HL-60 (cell line): ENCODE measurements around the gene ELN.

Experiments
- DNase-seq, 2 experiments: peaks; one replicate each; pipeline ENCODE4 v3.0.0-alpha.2; 2010 to 2020; ENCODE audit warnings: low read depth in 1 of 2, low spot score in 1 of 2
- H3K27ac ChIP-seq: fragments of 250-450 bp; sonication (Bioruptor Pico); replicated peaks from 2 replicates; pipeline ENCODE4 v1.5.1; 2020; ENCODE audit warnings: mild to moderate bottlenecking, moderate library complexity
- H3K27me3 ChIP-seq: fragments of 250-450 bp; sonication (Bioruptor Pico); 2 replicates; pipeline ENCODE4 v1.5.1; 2021; ENCODE audit warnings: mild to moderate bottlenecking, moderate library complexity; ENCODE audit not compliant: insufficient read depth, poor library complexity, severe bottlenecking
- H3K4me3 ChIP-seq: replicated peaks from 2 replicates; pipeline ENCODE4 v1.5.1; 2011; ENCODE audit warnings: mild to moderate bottlenecking, control low read depth, low read length; ENCODE audit not compliant: insufficient read depth
- GABPA ChIP-seq: IDR thresholded peaks from 2 replicates; pipeline ENCODE4 v1.6.1; 2012; ENCODE audit warnings: low read depth
- POLR2AphosphoS5 ChIP-seq: IDR thresholded peaks from 2 replicates; pipeline ENCODE4 v1.6.1; 2012; ENCODE audit warnings: low read depth
- SPI1 ChIP-seq: IDR thresholded peaks from 2 replicates; pipeline ENCODE4 v1.6.1; 2012; ENCODE audit warnings: low read depth, mild to moderate bottlenecking, borderline replicate concordance
- TF ChIP-seq, protein P1 (sequence below): IDR thresholded peaks from 2 replicates; pipeline ENCODE4 v1.6.1; 2012; ENCODE audit warnings: low read depth; ENCODE audit not compliant: insufficient replicate concordance
- TF ChIP-seq, protein P2 (sequence below): IDR thresholded peaks from one replicate; pipeline ENCODE4 v1.5.1; 2011; ENCODE audit warnings: low read length, control low read depth, inconsistent platforms; ENCODE audit not compliant: insufficient read depth

The ELN gene

GRCh38 chr7:74038194-74038961, 10.4 kb downstream of the ELN start:
- H3K27me3 ChIP-seq, result no peaks in the 10 kb centered on the region
- DNase-seq, result no peak
- TF ChIP-seq GABPA (no peak), SPI1 (no peak), POLR2AphosphoS5 (no peak)
- TF ChIP-seq, protein P1, sequence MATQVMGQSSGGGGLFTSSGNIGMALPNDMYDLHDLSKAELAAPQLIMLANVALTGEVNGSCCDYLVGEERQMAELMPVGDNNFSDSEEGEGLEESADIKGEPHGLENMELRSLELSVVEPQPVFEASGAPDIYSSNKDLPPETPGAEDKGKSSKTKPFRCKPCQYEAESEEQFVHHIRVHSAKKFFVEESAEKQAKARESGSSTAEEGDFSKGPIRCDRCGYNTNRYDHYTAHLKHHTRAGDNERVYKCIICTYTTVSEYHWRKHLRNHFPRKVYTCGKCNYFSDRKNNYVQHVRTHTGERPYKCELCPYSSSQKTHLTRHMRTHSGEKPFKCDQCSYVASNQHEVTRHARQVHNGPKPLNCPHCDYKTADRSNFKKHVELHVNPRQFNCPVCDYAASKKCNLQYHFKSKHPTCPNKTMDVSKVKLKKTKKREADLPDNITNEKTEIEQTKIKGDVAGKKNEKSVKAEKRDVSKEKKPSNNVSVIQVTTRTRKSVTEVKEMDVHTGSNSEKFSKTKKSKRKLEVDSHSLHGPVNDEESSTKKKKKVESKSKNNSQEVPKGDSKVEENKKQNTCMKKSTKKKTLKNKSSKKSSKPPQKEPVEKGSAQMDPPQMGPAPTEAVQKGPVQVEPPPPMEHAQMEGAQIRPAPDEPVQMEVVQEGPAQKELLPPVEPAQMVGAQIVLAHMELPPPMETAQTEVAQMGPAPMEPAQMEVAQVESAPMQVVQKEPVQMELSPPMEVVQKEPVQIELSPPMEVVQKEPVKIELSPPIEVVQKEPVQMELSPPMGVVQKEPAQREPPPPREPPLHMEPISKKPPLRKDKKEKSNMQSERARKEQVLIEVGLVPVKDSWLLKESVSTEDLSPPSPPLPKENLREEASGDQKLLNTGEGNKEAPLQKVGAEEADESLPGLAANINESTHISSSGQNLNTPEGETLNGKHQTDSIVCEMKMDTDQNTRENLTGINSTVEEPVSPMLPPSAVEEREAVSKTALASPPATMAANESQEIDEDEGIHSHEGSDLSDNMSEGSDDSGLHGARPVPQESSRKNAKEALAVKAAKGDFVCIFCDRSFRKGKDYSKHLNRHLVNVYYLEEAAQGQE, result no peak
- TF ChIP-seq, protein P2, sequence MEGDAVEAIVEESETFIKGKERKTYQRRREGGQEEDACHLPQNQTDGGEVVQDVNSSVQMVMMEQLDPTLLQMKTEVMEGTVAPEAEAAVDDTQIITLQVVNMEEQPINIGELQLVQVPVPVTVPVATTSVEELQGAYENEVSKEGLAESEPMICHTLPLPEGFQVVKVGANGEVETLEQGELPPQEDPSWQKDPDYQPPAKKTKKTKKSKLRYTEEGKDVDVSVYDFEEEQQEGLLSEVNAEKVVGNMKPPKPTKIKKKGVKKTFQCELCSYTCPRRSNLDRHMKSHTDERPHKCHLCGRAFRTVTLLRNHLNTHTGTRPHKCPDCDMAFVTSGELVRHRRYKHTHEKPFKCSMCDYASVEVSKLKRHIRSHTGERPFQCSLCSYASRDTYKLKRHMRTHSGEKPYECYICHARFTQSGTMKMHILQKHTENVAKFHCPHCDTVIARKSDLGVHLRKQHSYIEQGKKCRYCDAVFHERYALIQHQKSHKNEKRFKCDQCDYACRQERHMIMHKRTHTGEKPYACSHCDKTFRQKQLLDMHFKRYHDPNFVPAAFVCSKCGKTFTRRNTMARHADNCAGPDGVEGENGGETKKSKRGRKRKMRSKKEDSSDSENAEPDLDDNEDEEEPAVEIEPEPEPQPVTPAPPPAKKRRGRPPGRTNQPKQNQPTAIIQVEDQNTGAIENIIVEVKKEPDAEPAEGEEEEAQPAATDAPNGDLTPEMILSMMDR, result no peak
- no peak overlapping the region for H3K4me3 ChIP-seq
- no peak overlapping the region for H3K27ac ChIP-seq

DNA sequence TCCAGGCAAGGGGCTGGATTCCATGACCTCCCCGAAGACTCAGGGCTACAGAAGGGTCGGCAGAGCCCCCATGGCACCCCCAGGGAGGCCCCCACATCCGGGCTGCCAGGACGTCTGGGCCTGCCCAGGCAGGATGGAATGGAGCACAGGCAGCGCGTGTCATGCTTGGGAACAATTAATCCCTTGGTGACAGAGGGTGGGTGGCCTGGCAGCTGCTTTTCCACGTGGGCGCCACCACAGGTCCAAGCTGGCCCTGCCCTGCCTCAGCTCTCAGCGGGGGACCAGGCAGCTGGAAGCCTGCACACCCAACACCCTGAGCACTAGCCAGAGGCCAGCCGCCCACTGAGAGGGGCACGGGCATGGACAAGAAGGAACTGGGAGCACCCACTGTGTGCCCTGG, 11.4 kb downstream of the ELN start:
- Histone ChIP-seq H3K4me3 (no peak overlapping the region), H3K27me3 (no peaks in the 10 kb centered on the region), H3K27ac (no peak overlapping the region)
- DNase-seq, result no peak
- TF ChIP-seq GABPA (no peak), POLR2AphosphoS5 (no peak), SPI1 (no peak)
- TF ChIP-seq, protein P1, result no peak
- TF ChIP-seq, protein P2, result no peak

DNA sequence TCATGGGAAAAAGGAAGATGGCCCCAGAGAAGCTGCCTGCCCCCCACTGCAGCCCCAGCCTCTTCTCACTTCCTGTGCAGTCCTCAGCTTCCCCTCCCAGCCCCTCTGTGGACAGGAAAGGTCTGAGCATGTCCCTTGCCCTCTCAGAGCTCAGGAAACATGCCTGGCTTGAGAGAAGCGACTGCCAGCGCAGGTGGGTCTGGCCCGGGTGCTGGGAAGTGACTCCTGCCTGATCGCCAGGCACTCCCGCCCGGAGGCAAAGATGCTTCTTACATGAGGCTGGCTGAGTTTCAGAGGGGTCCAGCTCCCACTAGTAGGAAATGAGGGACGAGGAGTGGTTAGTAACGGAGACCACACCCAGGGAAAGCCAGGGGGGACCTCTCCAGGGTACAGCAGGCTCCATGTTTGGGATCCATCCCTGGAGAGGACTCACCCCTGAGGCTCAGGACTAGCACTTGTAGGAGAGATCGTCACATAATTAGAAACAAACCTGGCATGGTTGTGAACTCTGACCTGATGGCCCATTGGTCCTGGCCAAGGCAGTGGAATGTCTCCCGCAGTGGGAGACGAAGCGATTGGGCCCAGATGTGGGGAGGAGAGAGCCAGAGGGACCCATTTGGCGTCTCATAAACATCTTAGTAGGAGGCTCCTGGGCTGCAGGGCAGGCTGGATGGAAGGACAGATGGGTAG, 12.3 kb downstream of the ELN start:
- no peak for TF ChIP-seq POLR2AphosphoS5
- TF ChIP-seq, protein P1, result no peak
- no peak for TF ChIP-seq GABPA
- no peak for TF ChIP-seq SPI1
- TF ChIP-seq, protein P2, result no peak
- DNase-seq, result no peak
- H3K27ac ChIP-seq, result no peak overlapping the region

More for the DNA sequence above, 12.3 kb downstream of the ELN start:
- Histone ChIP-seq H3K4me3 (no peak overlapping the region), H3K27me3 (no peaks in the 10 kb centered on the region)
